ENCODE measurements around the gene CACNG1.

CACNG1 gene

GRCh38 chr17:67078292-67078691 is 33.9 kb downstream of the CACNG1 start:
- TF ChIP-seq, protein P1, sequence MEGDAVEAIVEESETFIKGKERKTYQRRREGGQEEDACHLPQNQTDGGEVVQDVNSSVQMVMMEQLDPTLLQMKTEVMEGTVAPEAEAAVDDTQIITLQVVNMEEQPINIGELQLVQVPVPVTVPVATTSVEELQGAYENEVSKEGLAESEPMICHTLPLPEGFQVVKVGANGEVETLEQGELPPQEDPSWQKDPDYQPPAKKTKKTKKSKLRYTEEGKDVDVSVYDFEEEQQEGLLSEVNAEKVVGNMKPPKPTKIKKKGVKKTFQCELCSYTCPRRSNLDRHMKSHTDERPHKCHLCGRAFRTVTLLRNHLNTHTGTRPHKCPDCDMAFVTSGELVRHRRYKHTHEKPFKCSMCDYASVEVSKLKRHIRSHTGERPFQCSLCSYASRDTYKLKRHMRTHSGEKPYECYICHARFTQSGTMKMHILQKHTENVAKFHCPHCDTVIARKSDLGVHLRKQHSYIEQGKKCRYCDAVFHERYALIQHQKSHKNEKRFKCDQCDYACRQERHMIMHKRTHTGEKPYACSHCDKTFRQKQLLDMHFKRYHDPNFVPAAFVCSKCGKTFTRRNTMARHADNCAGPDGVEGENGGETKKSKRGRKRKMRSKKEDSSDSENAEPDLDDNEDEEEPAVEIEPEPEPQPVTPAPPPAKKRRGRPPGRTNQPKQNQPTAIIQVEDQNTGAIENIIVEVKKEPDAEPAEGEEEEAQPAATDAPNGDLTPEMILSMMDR (conservative IDR thresholded peaks at IDR 0.05; ENCODE audit: low read depth), result no peak
- CTCF ChIA-PET, result interaction anchor here (0.7 kb wide), 1 partner anchor 55 kb away, joined by 3 read pairs; no protein-coding TSS in a partner anchor
- DNase-seq (ENCODE audit: low spot score), result no peak
- POLR2A ChIA-PET (ENCODE audit: low non-redundant PET), result no interaction called here
- no peak overlapping the region for H3K27ac ChIP-seq

DNA sequence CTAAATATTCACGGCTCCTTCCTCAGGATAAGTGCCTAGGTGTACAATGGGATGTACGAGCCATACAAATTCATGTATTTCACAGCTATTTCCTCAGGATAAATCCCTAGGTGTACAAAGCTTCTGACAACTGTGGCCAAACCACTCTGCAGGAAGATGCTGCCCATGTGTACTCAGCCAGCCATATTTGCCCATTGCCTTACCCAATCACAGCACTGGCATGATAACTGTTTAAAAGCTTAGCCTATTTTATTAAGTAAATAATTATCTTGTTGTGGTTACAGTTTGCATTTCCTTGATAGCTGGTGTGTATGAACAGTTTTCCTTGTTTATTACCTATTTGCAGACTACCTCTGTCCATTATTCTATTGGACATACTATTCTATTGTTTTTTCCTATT is 35.1 kb downstream of the CACNG1 start:
- no peak for DNase-seq (ENCODE audit: low spot score)
- TF ChIP-seq, protein P1 (conservative IDR thresholded peaks at IDR 0.05; ENCODE audit: low read depth), result no peak
- CTCF ChIA-PET, result no interaction called here
- POLR2A ChIA-PET (ENCODE audit: low non-redundant PET), result no interaction called here
- H3K27ac ChIP-seq, result no peak overlapping the region

GRCh38 chr17:67080804-67081203 is 36.5 kb downstream of the CACNG1 start:
- TF ChIP-seq, protein P1 (conservative IDR thresholded peaks at IDR 0.05; ENCODE audit: low read depth), result no peak
- no peak for DNase-seq (ENCODE audit: low spot score)
- ChIA-PET POLR2A (ENCODE audit: low non-redundant PET) (no interaction called here), CTCF (no interaction called here)
- H3K27ac ChIP-seq, result no peak overlapping the region

DNA sequence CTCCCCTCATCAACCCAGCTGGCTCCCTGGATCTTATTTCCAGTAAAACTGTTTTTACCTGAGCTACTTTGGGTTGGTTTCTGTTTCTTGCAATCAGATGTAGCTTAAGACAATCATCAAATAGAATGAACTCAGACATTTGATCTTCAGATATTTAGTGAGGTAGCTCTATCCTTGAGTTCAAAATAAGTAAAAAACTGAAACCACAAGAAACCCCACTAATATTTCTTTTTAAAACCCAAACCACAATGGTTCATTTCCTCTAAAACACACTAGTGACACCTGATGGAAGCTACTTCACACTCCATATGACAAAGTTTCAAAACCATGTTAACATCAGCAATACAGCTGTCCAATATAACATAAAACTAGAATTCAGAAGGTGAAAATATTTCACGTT is 37.8 kb downstream of the CACNG1 start:
- ChIA-PET CTCF (interaction anchor here (0.6 to 1.4 kb wide), 2 partner anchors 74 to 167 kb away, joined by 3 to 6 read pairs; no protein-coding TSS in a partner anchor), POLR2A (ENCODE audit: low non-redundant PET) (no interaction called here)
- TF ChIP-seq, protein P1 (conservative IDR thresholded peaks at IDR 0.05; ENCODE audit: low read depth), result no peak
- no peak overlapping the region for H3K27ac ChIP-seq
- no peak for DNase-seq (ENCODE audit: low spot score)

DNA sequence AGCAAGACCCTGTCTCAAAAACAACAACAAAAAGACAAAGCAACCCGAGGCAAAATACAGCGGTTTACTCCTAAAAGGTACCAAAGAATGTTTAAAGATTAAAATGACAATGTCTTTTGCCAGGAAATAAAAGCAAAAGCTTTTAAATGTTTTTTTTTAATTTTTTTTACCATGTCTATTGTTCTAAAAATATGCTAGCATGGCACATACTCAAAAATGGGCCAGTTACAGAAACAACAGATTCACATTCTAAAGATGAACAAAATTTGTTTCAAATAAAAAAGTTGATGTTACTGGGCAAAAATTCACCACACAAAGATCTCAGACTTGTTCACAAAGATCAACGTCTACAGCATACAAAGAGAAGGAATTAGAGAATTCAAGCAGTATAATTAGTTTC is 41.1 kb downstream of the CACNG1 start:
- no peak overlapping the region for H3K27ac ChIP-seq
- ChIA-PET POLR2A (ENCODE audit: low non-redundant PET) (no interaction called here), CTCF (interaction anchor here (0.8 kb wide), 1 partner anchor 65 kb away, joined by 4 read pairs; no protein-coding TSS in a partner anchor)
- TF ChIP-seq, protein P1 (conservative IDR thresholded peaks at IDR 0.05; ENCODE audit: low read depth), result no peak
- DNase-seq (ENCODE audit: low spot score), result no peak

DNA sequence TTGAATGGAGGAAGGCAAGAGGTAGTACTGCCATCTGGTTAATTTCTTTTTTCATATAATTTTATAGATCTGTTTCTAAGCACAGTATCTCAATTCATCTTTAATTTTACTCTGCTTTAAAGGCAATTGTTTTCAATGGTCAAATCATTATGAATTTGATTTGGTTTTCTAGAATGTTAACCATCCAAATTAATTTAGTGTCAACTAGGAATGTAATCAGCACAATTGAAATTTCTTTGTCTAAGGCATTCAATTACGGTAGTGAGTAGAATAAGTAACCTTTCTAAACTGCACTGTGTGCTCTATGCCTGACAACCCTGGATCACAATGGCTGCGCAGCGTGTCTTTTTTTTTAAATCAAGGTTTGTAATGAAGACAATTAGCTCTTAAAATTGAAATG is 44.3 kb downstream of the CACNG1 start:
- POLR2A ChIA-PET (ENCODE audit: low non-redundant PET), result no interaction called here
- TF ChIP-seq, protein P1 (conservative IDR thresholded peaks at IDR 0.05; ENCODE audit: low read depth), result no peak
- DNase-seq (ENCODE audit: low spot score), result no peak
- CTCF ChIA-PET, result no interaction called here
- H3K27ac ChIP-seq, result no peak overlapping the region

DNA sequence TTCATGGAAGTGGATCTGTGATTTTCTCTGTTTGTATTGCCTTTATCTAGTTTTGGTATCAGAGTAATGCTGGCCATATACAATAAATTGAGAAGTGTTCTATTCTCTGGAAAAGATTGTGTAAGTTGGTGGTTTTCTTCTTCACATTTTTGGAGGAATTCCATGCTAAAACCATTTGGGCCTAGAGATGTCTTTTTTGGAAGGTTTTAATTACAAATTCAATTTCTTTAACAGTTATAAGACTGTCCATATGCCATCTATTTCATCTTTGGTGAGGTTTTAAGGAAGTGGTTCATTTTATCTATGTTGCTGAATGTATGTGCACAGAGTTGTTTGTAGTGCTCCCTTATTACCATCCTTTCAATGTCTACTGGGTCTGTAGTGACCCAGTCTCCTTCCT is 46.0 kb downstream of the CACNG1 start:
- CTCF ChIA-PET, result interaction anchor here (0.7 kb wide), 1 partner anchor 164 kb away, joined by 5 read pairs; no protein-coding TSS in a partner anchor

More for the DNA sequence above, 46.0 kb downstream of the CACNG1 start:
- POLR2A ChIA-PET (ENCODE audit: low non-redundant PET), result no interaction called here
- TF ChIP-seq, protein P1 (conservative IDR thresholded peaks at IDR 0.05; ENCODE audit: low read depth), result no peak
- H3K27ac ChIP-seq, result no peak overlapping the region
- DNase-seq (ENCODE audit: low spot score), result no peak

Data from RWPE1 (cell line).